HG02938 (cell line): ENCODE results near the gene ZSCAN5A.
"Not testable (repeated sequence)": the region's sequence is repeated elsewhere in the genome, so short reads cannot be mapped to it uniquely, and the experiment has no call there.

Experiments
- ATAC-seq: cut with Tn5 transposase; IDR thresholded peaks from one replicate; pipeline ENCODE4 v1.9.1; 2021; ENCODE audit warnings: mild to moderate bottlenecking, moderate library complexity; ENCODE audit not compliant: unreplicated experiment

ZSCAN5A gene

DNA sequence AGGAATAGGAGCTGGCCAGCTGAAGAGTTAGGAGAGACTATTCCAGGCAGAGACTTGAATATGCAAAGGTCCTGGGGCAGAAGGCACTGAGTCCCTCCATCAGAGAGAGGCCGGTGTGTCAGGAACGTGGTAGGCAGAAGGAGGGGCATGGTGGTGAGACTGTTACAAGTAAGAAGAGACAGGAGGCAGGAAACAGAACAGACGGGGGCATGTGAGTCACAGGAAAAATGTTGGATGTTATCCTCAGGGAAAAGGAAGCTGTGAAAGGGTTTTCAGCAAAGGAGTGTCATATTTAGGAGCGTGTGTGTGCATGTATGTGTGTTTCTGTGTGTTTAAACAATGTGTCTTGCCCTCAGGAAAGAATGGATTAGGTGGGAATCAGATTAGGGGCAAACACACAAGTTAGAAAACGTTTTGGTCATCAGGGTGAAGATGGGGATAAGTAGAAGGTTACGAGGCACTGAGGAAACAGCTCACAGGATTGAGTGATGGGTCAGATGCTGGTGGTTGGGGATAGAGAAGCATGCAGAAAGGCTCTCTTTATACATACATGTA is 41.0 kb downstream of the ZSCAN5A start:
- ATAC-seq: no peak

DNA sequence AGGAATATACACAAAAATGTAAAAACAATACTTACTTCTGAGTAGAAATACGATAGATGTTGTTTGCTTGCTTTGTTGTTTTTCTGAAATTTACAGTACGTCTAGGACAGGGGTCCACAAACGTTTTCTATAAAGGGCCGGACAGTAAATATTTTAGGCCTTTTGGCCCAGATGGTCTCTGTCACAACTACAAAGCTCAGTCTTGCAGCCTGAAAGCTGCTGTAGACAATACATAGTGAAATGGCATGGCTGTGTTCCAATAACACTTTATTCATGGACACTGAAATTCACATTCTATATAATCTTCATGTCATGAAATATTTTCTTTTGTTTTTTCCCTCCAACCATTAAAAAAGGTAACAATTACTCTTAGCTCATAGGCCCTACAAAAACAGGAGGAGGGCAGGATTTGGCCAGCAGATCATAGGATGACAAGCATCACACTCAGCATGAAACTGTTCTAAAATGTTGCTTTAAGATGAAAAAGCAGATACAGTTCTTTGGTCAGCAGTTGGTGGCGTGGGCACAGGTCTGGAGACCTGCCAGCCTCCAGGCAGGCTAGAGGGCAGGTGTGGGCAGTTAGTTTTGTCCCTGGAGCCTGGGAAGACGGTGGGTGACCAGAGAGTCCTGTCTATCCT is 42.4 kb downstream of the ZSCAN5A start, which contains the start of gene EDDM13:
Gene EDDM13, plus strand, starts transcription at position 588 of the 638 bp plus-strand sequence. CDS start 87 bp downstream, outside the sequence.
- ATAC-seq: no peak

DNA sequence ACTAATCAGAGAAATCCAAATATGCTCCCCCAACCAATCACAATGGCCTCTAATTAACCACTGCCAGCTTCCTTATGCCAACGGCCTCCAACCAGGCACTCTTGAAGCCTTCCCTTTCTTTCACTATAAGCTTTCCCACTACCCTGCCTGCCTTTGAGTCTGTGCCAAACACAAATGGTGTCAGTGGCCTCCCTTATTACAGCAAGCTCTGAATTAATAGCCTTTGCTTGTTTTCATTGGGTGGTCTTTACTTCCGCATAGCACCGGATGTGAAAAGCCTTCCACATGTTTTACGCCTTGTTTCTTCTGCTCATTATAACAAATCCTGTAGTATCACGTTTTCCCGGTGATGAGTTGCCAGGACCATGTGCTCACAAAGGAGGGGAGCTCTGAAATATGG is 43.5 kb downstream of the ZSCAN5A start:
- no peak for ATAC-seq

DNA sequence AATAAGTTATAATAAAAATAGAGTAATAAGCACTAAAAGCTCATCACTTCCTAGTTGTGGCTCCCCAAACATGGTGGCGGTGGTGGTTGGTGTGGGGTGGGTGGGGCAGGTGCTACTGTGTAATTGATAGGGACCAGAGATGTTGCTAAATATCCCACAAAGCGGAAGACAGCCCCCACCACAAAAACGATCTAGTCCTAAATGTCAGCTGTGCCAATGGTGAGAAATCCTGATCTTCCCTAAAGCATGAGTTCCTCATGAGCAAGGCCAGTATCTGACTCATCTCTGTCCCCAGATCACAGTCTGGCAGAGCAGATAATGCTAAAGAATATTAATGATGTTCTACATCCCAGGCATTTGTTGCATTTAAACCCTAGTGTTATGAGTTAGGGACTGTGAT is 44.0 kb downstream of the ZSCAN5A start:
- no peak for ATAC-seq

DNA sequence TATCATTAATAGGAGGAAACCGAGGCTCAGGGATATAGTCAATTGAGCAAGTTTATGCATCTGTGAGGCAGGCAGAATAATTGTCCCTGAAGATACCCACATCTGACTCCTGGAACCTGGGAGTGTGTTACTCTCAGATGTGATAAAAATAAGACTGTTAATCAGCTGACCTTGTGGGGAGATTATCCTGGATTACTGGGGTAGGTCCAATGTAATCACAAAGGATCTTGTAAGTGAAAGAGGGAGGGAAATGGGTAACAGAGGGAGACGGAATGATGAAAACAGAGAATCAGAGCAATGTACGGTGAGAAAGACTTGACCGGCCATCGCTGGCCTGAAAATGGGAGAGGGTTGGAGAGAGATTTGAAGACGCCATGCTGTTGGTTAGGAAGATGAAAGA is 45.3 kb downstream of the ZSCAN5A start:
- ATAC-seq: no peak

DNA sequence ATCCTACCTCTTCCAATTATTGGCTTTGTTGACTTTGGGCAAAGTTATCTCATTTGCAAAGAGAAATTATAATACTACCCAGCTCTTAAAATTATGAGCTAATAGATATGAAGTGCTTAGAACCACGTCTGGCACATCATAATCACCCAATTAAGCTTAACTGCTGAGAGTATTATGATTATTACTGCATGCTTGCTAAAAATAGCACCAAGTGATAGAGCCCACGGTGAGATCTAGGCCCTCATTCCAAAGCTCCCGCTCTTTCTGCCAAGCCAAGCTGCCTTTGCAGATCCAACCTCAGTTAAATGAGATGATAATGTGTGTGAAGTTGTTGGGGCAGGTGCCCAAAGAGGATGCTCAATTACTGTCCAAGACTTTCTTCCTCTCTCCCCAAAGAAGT is 48.6 kb downstream of the ZSCAN5A start:
- ATAC-seq: no peak

DNA sequence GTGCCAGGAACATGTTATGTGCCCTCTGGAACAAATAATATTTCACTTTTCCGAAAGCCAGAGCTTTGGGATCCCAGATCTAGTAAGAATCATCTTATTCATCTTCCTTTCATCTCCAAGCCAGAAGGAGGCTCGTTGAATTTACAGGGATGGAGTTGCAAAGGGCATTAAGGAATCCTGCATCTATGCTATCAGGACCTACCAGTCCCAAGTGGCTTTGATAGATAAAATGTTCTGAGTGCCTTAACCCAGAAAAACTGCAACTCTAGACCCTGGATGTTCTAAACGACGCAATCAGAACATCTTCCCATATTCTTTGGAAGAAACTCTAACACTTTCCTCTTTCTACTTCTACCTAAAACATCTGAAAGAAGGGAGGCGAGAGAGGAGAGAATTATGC is 51.3 kb downstream of the ZSCAN5A start:
- no peak for ATAC-seq

DNA sequence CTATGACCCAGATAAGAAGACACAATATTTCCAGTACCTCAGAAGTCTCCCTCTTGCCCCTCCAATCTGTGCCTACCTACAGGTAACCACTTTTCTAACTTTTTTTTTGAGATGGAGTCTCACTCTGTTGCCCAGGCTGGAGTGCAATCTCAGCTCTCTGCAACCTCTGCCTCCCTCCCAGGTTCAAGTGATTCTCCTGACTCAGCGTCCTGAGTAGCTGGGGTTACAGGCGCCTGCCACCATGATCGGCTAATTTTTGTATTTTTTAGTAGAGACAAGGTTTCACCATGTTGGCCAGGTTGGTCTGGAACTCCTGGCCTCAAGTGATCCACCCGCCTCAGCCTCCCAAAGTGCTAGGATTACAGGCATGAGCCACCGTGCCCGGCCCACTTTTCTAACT is 52.7 kb downstream of the ZSCAN5A start:
- not testable (repeated sequence) for ATAC-seq

DNA sequence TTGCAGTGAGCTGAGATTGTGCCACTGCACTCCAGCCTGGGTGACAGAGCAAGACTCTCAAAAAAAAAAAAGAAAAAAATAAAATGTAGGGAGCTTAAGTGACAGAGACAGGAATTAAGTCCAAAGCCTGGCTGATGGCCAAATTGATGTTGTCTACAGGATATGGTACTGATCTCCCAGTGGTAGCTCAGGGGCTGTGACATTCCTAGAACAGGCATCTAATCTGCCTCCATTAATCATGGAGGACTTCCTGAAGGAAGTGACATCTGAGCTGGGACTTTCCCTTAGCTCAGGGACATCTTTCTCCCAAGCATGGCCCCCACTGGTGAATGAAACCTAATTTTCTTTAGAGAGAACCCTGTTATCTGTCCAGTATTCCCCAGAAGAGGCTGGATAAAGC is 53.5 kb downstream of the ZSCAN5A start:
- no peak for ATAC-seq

DNA sequence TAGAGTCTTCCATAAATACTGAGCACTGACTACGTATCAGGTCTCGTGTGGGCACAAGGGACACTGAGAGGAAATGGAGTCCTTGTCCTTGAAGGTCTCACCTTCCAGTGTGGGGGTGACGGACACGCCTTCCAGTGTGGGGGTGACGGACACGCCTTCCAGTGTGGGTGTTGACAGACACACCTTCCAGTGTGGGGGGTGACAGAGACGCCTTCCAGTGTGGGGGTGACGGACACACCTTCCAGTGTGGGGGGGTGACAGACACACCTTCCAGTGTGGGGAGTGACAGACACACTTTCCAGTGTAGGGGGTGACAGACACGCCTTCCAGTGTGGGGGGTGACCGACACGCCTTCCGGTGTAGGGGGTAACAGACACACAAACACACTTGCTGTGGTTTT is 56.4 kb downstream of the ZSCAN5A start:
- no peak for ATAC-seq

DNA sequence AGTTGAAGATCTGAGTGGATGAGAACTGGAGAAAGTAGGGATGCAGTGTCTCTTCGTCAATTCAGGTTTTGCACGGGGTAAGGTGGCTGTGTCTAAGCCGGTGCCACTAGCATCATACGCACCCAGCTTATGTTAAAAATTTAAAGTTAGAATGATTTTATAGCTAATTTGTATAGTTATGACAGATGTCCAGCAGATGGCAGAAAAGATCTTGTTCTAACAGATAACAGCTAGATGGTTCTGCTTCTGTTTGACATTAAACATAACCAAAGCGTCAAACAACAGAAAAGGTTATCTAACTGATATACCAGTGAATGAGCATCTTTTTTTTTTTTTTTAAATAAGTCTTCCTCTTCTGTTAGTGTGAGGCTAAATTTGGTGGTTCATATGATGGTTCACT is 60.9 kb downstream of the ZSCAN5A start:
- no peak for ATAC-seq

DNA sequence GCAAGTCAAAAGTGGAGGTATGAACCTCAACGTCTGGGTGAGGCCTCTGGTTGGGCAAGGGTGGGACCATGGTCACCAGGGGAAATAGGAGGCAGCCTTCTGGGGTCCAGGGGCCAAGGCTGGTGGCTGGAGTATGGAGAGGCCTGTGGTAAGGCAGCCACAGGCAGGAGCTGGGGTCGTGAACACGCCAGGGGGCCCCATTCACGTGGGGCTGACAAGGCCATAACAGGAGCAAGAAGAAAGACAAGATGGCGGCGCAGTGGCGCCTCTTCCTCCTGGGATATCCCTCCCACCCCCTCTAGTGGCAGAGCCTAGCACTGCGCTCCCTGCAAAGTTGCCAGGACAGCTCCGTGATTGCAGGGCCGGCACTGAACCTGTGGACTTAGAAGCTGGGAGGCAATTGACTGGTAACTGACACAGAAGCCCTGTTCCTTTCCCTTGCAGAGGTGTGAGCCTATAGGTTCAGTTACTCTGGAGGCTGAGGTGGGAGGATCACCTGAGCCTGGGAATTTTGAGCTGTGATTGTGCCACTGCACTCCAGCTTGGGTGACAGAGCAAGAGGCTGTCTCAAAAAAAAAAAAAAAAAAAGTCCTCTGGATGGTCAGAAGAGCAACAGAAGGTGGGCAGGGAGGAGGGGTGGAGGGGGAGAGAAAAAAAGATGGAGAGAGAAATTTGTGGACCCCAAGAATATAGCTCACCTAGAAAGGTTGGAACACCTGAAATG is 61.8 kb downstream of the ZSCAN5A start:
- ATAC-seq: no peak

DNA sequence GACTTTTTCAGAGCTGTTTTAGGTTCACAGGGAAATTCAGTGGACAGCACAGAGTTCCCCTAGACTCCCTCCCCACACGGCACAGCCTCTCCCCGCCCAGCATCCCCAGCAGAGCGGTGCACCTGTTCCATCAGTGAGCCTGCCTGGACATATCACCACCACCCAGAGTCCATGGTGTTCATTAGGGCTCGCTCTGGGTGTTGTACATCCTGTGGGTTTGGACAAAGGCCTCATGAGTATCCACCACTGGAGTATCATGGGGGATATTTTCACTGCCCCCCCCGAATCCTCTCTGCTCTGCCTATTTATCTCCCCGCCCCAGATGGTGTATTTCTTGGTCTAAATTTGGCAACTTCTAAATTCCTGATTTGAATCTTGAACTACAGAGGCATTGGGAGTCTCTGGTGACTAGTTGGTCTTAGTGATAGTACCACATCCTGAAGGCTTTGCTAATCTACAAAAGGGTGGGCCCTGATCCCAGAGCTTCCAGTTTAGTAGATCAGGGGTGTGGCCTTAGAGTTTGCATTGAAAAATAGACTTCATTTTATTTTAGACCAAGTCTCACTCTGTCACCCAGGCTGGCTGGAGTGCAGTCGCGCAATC is 65.8 kb downstream of the ZSCAN5A start:
- ATAC-seq: not testable (repeated sequence)

DNA sequence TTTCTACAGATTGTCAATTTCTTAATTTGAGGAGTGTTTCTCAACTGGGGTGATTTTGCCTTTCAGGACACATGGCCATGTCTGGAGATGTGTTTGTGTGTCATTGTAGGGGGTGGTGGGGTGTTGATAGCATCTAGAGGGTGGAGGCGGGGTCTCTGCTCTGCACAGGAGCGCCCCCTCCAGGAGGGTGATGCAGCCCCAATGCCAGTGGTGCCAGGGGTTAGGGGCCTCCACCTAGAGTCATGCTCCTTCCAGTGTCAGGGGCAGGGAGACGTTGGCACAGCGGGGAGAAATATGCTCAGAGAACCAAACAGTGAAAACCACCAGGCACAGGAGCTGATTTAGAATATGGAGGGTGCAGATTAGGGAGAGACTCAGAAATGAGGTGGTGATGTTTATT is 68.9 kb downstream of the ZSCAN5A start:
- ATAC-seq: not testable (repeated sequence)

DNA sequence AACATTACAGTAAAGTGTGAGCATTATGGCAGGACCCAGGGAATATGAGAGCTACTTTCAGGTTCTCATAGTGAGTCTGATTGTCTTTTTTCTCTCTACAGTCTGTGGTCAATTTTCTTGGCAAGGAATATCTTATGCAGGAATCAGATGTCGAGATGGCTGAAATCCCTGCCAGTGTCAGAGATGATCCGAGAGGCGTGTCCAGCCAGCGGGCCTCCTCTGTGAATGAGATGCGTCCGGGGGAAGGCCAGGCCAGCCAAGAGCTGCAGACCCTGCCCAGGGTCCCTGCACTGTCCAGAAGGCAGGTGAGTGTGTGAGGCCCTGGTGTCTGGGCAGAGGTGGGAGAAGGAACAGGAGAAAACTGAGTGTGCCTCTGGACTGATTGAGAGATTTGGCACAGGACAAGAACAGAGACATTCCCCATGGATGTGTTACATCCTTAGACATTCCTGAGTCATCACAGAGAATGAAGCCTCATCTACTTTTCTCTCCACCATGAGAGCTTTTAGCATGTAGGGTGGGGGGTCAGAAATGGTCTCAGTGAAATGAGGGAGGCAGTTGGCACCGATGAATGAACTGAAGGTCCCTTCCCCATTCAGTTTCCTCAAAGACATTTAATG is 69.4 kb downstream of the ZSCAN5A start:
- no peak for ATAC-seq

DNA sequence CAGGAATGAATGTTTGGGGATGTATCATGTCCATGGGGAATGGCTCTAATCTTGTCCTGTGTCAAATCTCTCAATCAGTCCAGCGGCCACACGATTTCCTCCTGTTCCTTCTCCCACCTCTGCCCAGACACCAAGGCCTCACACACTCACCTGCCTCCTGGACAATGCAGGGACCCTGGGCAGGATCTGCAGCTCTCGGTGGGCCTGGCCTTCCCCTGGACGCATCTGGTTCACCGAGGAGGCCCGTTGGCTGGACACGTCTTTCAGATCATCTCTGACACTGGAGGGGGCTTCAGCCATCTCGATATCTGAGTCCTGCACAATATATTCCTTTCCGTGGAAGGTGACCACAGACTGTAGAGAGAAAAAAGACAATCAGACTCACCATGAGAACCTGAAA is 91.2 kb downstream of the ZSCAN5A start:
- ATAC-seq: no peak

DNA sequence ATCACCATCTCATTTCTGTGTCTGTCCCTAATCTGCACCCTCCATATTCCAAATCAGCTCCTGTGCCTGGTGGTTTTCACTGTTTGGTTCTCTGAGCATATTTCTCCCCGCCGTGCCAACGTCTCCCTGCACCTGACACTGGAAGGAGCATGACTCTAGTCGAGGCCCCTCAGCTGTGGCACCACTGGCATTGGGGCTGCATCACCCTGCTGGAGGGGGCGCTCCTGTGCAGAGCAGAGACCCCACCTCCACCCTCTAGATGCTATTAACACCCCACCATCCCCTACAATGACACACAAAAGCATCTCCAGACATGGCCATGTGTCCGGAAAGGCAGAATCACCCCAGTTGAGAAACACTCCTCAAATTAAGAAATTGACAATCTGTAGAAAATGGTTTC is 91.7 kb downstream of the ZSCAN5A start:
- ATAC-seq: no peak

DNA sequence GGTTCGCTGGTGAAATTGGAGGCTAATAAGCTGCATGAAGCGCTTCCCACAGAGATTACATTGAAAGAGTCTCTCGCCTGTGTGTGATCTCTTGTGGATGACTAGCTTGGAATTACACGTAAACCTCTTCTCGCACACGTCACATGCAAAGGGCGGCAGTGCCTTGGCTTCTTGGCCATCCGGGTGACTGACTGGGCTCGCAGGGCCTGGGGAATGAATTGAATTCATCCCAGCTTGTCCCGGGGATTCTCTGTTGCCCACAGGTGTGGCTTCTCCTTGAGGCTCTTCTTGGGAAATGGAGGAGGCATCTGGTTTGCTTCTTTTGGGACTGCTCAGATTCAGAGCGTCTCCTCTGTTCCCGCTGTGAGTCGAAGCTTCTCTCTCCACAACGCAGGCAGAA is 92.8 kb downstream of the ZSCAN5A start:
- no peak for ATAC-seq

DNA sequence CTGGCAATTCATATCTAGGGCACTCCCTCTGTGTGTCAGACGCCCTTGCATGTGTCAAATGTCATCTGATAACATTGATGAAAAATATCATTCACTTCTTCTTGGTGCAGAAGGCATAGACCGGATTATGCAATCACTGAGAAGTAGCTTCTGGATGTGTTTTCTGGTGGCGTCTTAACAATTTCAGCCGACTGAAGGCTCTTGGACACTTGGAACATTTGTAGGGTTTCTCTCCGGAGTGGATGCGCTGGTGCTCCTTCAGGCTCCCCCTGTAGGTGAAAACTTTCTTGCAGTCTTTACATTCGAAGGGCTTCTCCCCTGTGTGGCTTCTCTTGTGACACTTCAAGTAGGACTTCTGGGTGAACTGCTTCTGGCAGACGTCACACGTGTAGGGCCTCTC is 93.2 kb downstream of the ZSCAN5A start:
- not testable (repeated sequence) for ATAC-seq

DNA sequence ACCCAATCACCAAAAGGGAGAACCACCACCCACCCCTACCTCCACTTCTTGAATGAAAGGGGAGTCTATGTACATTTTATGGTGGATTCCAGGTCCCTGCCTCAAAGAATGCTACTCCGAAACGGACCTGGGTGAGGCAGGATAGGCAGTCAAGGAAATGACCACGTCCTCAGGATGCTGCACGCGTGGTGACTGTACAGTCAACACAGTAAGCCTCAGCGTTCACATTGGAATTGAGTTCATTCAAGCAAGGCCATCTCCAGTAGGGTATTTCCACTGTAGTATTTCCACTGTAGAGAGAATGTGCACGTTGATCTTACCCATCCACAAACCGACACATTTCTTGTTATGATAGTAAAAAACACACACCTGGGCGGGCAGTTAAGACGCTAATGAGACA is 95.7 kb downstream of the ZSCAN5A start:
- no peak for ATAC-seq
